Measurements from ENCODE around the gene DPP10.

DPP10 gene

GRCh38 chr2:115558725-115559124, 1116.3 kb downstream of the DPP10 start:
- Histone ChIP-seq H3K27me3 (ENCODE audit: insufficient read depth, low read length) (no peaks in the 10 kb centered on the region), H3K9me2 (ENCODE audit: low read depth, low read length) (no peaks in the 10 kb centered on the region), H2AFZ (ENCODE audit: low read length) (no peak overlapping the region), H3K4me3 (ENCODE audit: low read depth, low read length, poor library complexity, severe bottlenecking) (no peak overlapping the region), H3K36me3 (ENCODE audit: insufficient read depth, low read length) (no peaks in the 10 kb centered on the region), H3F3A (ENCODE audit: insufficient read depth, low read length) (no peaks in the 10 kb centered on the region), H4K20me1 (ENCODE audit: insufficient read depth, low read length) (no peaks in the 10 kb centered on the region), H3K9ac (ENCODE audit: low read length) (no peak overlapping the region), H3K9me3 (ENCODE audit: low read length) (no peaks in the 10 kb centered on the region), H3K4me2 (ENCODE audit: low read length) (no peak overlapping the region), H3K27ac (ENCODE audit: low read depth, low read length, poor library complexity, severe bottlenecking) (no peak overlapping the region), H3K79me2 (ENCODE audit: insufficient read depth, low read length) (no peaks in the 10 kb centered on the region), H3K4me1 (ENCODE audit: insufficient read depth, low read length, severe bottlenecking) (no peaks in the 10 kb centered on the region)
- TF ChIP-seq, protein P1, sequence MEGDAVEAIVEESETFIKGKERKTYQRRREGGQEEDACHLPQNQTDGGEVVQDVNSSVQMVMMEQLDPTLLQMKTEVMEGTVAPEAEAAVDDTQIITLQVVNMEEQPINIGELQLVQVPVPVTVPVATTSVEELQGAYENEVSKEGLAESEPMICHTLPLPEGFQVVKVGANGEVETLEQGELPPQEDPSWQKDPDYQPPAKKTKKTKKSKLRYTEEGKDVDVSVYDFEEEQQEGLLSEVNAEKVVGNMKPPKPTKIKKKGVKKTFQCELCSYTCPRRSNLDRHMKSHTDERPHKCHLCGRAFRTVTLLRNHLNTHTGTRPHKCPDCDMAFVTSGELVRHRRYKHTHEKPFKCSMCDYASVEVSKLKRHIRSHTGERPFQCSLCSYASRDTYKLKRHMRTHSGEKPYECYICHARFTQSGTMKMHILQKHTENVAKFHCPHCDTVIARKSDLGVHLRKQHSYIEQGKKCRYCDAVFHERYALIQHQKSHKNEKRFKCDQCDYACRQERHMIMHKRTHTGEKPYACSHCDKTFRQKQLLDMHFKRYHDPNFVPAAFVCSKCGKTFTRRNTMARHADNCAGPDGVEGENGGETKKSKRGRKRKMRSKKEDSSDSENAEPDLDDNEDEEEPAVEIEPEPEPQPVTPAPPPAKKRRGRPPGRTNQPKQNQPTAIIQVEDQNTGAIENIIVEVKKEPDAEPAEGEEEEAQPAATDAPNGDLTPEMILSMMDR (IDR thresholded peaks at IDR 0.05; ENCODE audit: low read length) = no peak
- no peak for TF ChIP-seq EZH2 (IDR thresholded peaks at IDR 0.05; ENCODE audit: borderline replicate concordance, low read length)

DNA sequence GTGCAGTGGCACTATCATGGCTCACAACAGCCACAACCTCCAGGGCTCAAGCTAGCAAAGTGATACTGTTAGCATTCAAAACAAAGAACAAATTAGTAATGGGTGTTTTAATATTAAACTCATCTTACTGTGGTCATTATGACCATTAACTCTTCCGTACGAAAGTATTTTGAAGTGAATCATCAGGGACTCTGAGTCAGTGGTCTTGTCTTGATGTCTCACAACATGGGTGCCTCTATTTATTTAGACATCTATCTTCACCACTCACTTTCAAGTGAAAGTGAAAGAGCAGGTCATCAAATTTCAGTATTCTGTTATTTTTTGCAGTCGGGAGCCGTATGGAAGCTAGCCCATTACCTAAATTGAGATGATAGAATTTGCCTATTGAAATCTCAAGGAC, 1118.2 kb downstream of the DPP10 start:
- no peak for TF ChIP-seq EZH2 (IDR thresholded peaks at IDR 0.05; ENCODE audit: borderline replicate concordance, low read length)
- TF ChIP-seq, protein P1 (IDR thresholded peaks at IDR 0.05; ENCODE audit: low read length) = no peak
- no peaks in the 10 kb centered on the region for H3F3A ChIP-seq (ENCODE audit: insufficient read depth, low read length)
- H3K4me2 ChIP-seq (ENCODE audit: low read length) = no peak overlapping the region
- H3K79me2 ChIP-seq (ENCODE audit: insufficient read depth, low read length) = no peaks in the 10 kb centered on the region
- H3K9me2 ChIP-seq (ENCODE audit: low read depth, low read length) = no peaks in the 10 kb centered on the region
- H3K4me1 ChIP-seq (ENCODE audit: insufficient read depth, low read length, severe bottlenecking) = no peaks in the 10 kb centered on the region
- no peaks in the 10 kb centered on the region for H4K20me1 ChIP-seq (ENCODE audit: insufficient read depth, low read length)
- H3K36me3 ChIP-seq (ENCODE audit: insufficient read depth, low read length) = no peaks in the 10 kb centered on the region
- H3K9me3 ChIP-seq (ENCODE audit: low read length) = no peaks in the 10 kb centered on the region
- no peak overlapping the region for H3K9ac ChIP-seq (ENCODE audit: low read length)
- H3K27ac ChIP-seq (ENCODE audit: low read depth, low read length, poor library complexity, severe bottlenecking) = no peak overlapping the region
- no peak overlapping the region for H2AFZ ChIP-seq (ENCODE audit: low read length)
- no peaks in the 10 kb centered on the region for H3K27me3 ChIP-seq (ENCODE audit: insufficient read depth, low read length)
- H3K4me3 ChIP-seq (ENCODE audit: low read depth, low read length, poor library complexity, severe bottlenecking) = no peak overlapping the region

DNA sequence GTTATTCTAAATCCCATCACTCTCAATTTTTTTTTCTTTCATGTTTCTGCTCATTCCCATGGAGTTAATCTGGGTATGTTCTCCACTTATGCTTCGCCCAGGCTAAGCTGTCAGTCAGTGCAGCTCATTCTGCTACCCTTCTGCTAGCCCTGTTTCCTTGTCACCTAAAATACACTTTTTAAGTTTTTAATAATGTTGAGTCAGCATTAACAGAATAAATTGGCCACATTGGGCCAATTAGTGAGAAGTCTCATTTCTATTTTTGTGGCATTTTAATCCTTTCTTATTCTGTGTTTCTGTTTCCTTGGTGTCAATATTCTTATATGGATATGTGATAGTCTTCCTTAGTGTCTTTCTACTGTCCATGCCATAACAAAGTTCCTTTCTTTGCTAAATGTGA, 1126.2 kb downstream of the DPP10 start:
- Histone ChIP-seq H3K27ac (ENCODE audit: low read depth, low read length, poor library complexity, severe bottlenecking) (no peak overlapping the region), H4K20me1 (ENCODE audit: insufficient read depth, low read length) (no peaks in the 10 kb centered on the region)
- TF ChIP-seq, protein P1 (IDR thresholded peaks at IDR 0.05; ENCODE audit: low read length) = no peak

More for the DNA sequence above, 1126.2 kb downstream of the DPP10 start:
- H3K4me3 ChIP-seq (ENCODE audit: low read depth, low read length, poor library complexity, severe bottlenecking) = no peak overlapping the region
- no peaks in the 10 kb centered on the region for H3K9me3 ChIP-seq (ENCODE audit: low read length)
- no peaks in the 10 kb centered on the region for H3F3A ChIP-seq (ENCODE audit: insufficient read depth, low read length)
- H3K79me2 ChIP-seq (ENCODE audit: insufficient read depth, low read length) = no peaks in the 10 kb centered on the region
- H3K9ac ChIP-seq (ENCODE audit: low read length) = no peak overlapping the region
- no peaks in the 10 kb centered on the region for H3K36me3 ChIP-seq (ENCODE audit: insufficient read depth, low read length)
- no peak overlapping the region for H2AFZ ChIP-seq (ENCODE audit: low read length)
- H3K4me1 ChIP-seq (ENCODE audit: insufficient read depth, low read length, severe bottlenecking) = no peaks in the 10 kb centered on the region
- H3K4me2 ChIP-seq (ENCODE audit: low read length) = no peak overlapping the region
- no peaks in the 10 kb centered on the region for H3K27me3 ChIP-seq (ENCODE audit: insufficient read depth, low read length)
- H3K9me2 ChIP-seq (ENCODE audit: low read depth, low read length) = no peaks in the 10 kb centered on the region

Data from OCI-LY1 (cell line).